ENCODE results near the gene SPATA6L. TPM values are rescaled to one million over a fixed set of nuclear protein-coding genes. Genes with fewer than 3 reads are reported as not detected.
A peak's percentile ranks its signal among the peaks of the same experiment; 100 is the strongest.

The SPATA6L gene
- total and polyA plus RNA-seq, 2 of the 13 experiments (the other 11 are each of a cell fraction or from before 2014, with no cell fraction given) = 1.1 to 1.9 TPM

GRCh38 chr9:4662108-4662988, 3.9 kb downstream of the SPATA6L start, which contains the start of gene PLPP6 (continued):
- 0 out of 2 replicates have a peak, but pooled peaks have one; percentile 27 for TF ChIP-seq ZNF362 (CRISPR knock-in tag; IDR thresholded peaks at IDR 0.05; ENCODE audit: borderline replicate concordance)
- peak; percentile 46; the same call in 1 of the 2 replicates for TF ChIP-seq ZC3H4 (CRISPR knock-in tag; IDR thresholded peaks at IDR 0.05; ENCODE audit: borderline replicate concordance)
- TF ChIP-seq ZNF572 (CRISPR knock-in tag; IDR thresholded peaks at IDR 0.05) = peak; percentile 18; the same call in 1 of the 2 replicates
- TF ChIP-seq MTF1 (CRISPR knock-in tag; IDR thresholded peaks at IDR 0.05) = no peak
- 0 out of 2 replicates have a peak, but pooled peaks have one; percentile 31 for TF ChIP-seq TBP (CRISPR knock-in tag; IDR thresholded peaks at IDR 0.05)
- TF ChIP-seq NFATC3 (CRISPR knock-in tag; IDR thresholded peaks at IDR 0.05) = 0 out of 2 replicates have a peak, but pooled peaks have one; percentile 27
- peak; percentile 53; the same call in 1 of the 2 replicates for TF ChIP-seq ZNF256 (CRISPR knock-in tag; conservative IDR thresholded peaks at IDR 0.05)
- TF ChIP-seq, protein P1, sequence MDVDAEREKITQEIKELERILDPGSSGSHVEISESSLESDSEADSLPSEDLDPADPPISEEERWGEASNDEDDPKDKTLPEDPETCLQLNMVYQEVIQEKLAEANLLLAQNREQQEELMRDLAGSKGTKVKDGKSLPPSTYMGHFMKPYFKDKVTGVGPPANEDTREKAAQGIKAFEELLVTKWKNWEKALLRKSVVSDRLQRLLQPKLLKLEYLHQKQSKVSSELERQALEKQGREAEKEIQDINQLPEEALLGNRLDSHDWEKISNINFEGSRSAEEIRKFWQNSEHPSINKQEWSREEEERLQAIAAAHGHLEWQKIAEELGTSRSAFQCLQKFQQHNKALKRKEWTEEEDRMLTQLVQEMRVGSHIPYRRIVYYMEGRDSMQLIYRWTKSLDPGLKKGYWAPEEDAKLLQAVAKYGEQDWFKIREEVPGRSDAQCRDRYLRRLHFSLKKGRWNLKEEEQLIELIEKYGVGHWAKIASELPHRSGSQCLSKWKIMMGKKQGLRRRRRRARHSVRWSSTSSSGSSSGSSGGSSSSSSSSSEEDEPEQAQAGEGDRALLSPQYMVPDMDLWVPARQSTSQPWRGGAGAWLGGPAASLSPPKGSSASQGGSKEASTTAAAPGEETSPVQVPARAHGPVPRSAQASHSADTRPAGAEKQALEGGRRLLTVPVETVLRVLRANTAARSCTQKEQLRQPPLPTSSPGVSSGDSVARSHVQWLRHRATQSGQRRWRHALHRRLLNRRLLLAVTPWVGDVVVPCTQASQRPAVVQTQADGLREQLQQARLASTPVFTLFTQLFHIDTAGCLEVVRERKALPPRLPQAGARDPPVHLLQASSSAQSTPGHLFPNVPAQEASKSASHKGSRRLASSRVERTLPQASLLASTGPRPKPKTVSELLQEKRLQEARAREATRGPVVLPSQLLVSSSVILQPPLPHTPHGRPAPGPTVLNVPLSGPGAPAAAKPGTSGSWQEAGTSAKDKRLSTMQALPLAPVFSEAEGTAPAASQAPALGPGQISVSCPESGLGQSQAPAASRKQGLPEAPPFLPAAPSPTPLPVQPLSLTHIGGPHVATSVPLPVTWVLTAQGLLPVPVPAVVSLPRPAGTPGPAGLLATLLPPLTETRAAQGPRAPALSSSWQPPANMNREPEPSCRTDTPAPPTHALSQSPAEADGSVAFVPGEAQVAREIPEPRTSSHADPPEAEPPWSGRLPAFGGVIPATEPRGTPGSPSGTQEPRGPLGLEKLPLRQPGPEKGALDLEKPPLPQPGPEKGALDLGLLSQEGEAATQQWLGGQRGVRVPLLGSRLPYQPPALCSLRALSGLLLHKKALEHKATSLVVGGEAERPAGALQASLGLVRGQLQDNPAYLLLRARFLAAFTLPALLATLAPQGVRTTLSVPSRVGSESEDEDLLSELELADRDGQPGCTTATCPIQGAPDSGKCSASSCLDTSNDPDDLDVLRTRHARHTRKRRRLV (CRISPR knock-in tag; IDR thresholded peaks at IDR 0.05) = peak; percentile 80; the same call in 1 of the 2 replicates
- TF ChIP-seq FOXJ3 (CRISPR knock-in tag; IDR thresholded peaks at IDR 0.05; ENCODE audit: borderline replicate concordance) = no peak
- peak; percentile 40 for TF ChIP-seq RAD21 (CRISPR knock-in tag; IDR thresholded peaks at IDR 0.05)
- TF ChIP-seq GATAD2A (CRISPR knock-in tag; IDR thresholded peaks at IDR 0.05) = peak; percentile 67
- no peak for TF ChIP-seq E2F5 (CRISPR knock-in tag; conservative IDR thresholded peaks at IDR 0.05)
- peak; percentile 73; the same call in 1 of the 2 replicates for TF ChIP-seq ARID4A (CRISPR knock-in tag; IDR thresholded peaks at IDR 0.05; ENCODE audit: borderline replicate concordance)
- TF ChIP-seq SIX4 (CRISPR knock-in tag; IDR thresholded peaks at IDR 0.05) = peak; percentile 14; the same call in 1 of the 2 replicates
- peak; percentile 83; the same call in 1 of the 2 replicates for TF ChIP-seq ZNF337 (CRISPR knock-in tag; IDR thresholded peaks at IDR 0.05; ENCODE audit: borderline replicate concordance, low read depth)
- peak; percentile 58 for TF ChIP-seq NR2C2 (CRISPR knock-in tag; IDR thresholded peaks at IDR 0.05; ENCODE audit: borderline replicate concordance)
- peak; percentile 49 for TF ChIP-seq RARA (CRISPR knock-in tag; IDR thresholded peaks at IDR 0.05)

Measured in HepG2 (cell line).